Measurements from ENCODE around the gene MAB21L4. TPM values are rescaled to one million over a fixed set of nuclear protein-coding genes. Genes with fewer than 3 reads are reported as not detected.
A peak's percentile ranks its signal among the peaks of the same experiment; 100 is the strongest.

The MAB21L4 gene
- total RNA-seq, 1 experiment from 2014 or later, result 0.15 TPM

GRCh38 chr2:240930631-240931318, 34.8 kb upstream of the MAB21L4 start:
- TF ChIP-seq CTCF (conservative IDR thresholded peaks at IDR 0.05), result no peak
- peak; percentile 24 for DNase-seq
- Histone ChIP-seq H3K79me2 (ENCODE audit: insufficient read depth, low read length) (no peaks in the 10 kb centered on the region), H4K20me1 (ENCODE audit: control insufficient read depth, insufficient read depth, insufficient read length) (no peaks in the 10 kb centered on the region), H2BK120ac (ENCODE audit: low read depth, low read length, poor library complexity, severe bottlenecking) (no peak overlapping the region), H2BK20ac (ENCODE audit: low read depth, low read length, poor library complexity, severe bottlenecking) (no peak overlapping the region), H3K4ac (ENCODE audit: low read depth, low read length) (no peak overlapping the region), H2BK15ac (ENCODE audit: low read depth, low read length) (no peak overlapping the region), H3K9me3 (ENCODE audit: control insufficient read depth, low read depth, low read length) (no peaks in the 10 kb centered on the region), H3K23ac (ENCODE audit: insufficient read length, low read depth, low read length) (no peak overlapping the region), H4K8ac (replicated peaks; ENCODE audit: insufficient read length, low read depth, low read length) (no peak overlapping the region), H4K91ac (ENCODE audit: insufficient read length, low read depth, low read length) (no peak overlapping the region), H2AK5ac (ENCODE audit: insufficient read length, low read length) (no peak overlapping the region), H3K14ac (ENCODE audit: insufficient read depth, low read length) (peak overlapping the region; percentile 78; the same call in 1 of the 2 replicates), H3K27me3 (ENCODE audit: insufficient read depth, low read length) (no peaks in the 10 kb centered on the region), H3K79me1 (ENCODE audit: insufficient read depth, low read depth, low read length, poor library complexity, severe bottlenecking) (no peaks in the 10 kb centered on the region), H4K5ac (ENCODE audit: insufficient read length, low read depth, low read length) (no peak overlapping the region), H3K4me2 (ENCODE audit: insufficient read depth, insufficient read length, low read length) (no peak overlapping the region), H2BK12ac (ENCODE audit: insufficient read length, low read depth, low read length) (no peak overlapping the region), H3K18ac (ENCODE audit: insufficient read length, low read depth, low read length) (no peak overlapping the region), H3K56ac (ENCODE audit: insufficient read length, low read depth, low read length) (no peak overlapping the region), H3K23me2 (ENCODE audit: insufficient read length, low read depth, low read length, poor library complexity, severe bottlenecking) (no peaks in the 10 kb centered on the region), H2BK5ac (ENCODE audit: insufficient read length, low read length) (no peak overlapping the region), H3K9ac (ENCODE audit: extremely low read depth, insufficient read length, low read length) (no peak overlapping the region), H3K27ac (ENCODE audit: insufficient read length, low read depth, low read length) (no peak overlapping the region), H3K4me1 (ENCODE audit: insufficient read depth, low read length) (no peaks in the 10 kb centered on the region), H3T11ph (ENCODE audit: low read length) (no peak overlapping the region), H2AFZ (ENCODE audit: low read length) (no peak overlapping the region)
- Mint-ChIP-seq H3K36me3 (ENCODE audit: insufficient read depth in 1 of 3, low read depth in 3 of 3) (no peaks in the 10 kb centered on the region; a peak in 1 of 7 replicates), H3K4me1 (no peaks in the 10 kb centered on the region), H3K27ac (peak overlapping the region in 1 of 3 experiments; percentile 27; a peak in 1 of 7 replicates), H3K4me3 (no peak overlapping the region), H3K27me3 (ENCODE audit: low read depth) (no peaks in the 10 kb centered on the region; the same call in 1 of the 2 replicates), H3K9me3 (no peaks in the 10 kb centered on the region)
- WGBS (ENCODE audit: extremely low coverage, insufficient read length, low lambda C conversion rate), result no CpG with 5 or more reads among the region's 26 CpGs

All from H9 (cell line).